ACC112 (cell line): ENCODE results near the gene RNH1.

Experiments
- H2AFZ ChIP-seq: fragments of 200-600 bp; sonication (generic); one replicate; pipeline ENCODE4 v1.6.0; 2017; ENCODE audit warnings: antibody characterized with exemption, low read length; ENCODE audit not compliant: unreplicated experiment
- H3K27ac ChIP-seq: fragments of 200-600 bp; sonication (generic); 2 replicates; pipeline ENCODE4 v1.5.1; 2014; ENCODE audit warnings: low read depth, mild to moderate bottlenecking, antibody characterized with exemption, low read length, moderate library complexity
- H3K27me3 ChIP-seq: fragments of 200-600 bp; sonication (generic); 2 replicates; pipeline ENCODE4 v1.6.1; 2014; ENCODE audit warnings: mild to moderate bottlenecking, antibody characterized with exemption, low read length, moderate library complexity, mixed read lengths; ENCODE audit not compliant: insufficient read depth
- H3K36me3 ChIP-seq: fragments of 200-600 bp; sonication (generic); 2 replicates; pipeline ENCODE4 v1.6.1; 2016; ENCODE audit warnings: mild to moderate bottlenecking, antibody characterized with exemption, low read length, moderate library complexity, mixed read lengths; ENCODE audit not compliant: insufficient read depth
- H3K4me1 ChIP-seq: fragments of 200-600 bp; sonication (generic); one replicate; pipeline ENCODE4 v1.6.1; 2016; ENCODE audit warnings: low read length, mixed read lengths; ENCODE audit not compliant: insufficient read depth, unreplicated experiment, control insufficient read depth
- H3K4me3 ChIP-seq: fragments of 200-600 bp; sonication (generic); 2 replicates; pipeline ENCODE4 v1.5.1; 2014; ENCODE audit warnings: mild to moderate bottlenecking, low read depth, low read length
- H3K79me2 ChIP-seq: fragments of 200-600 bp; sonication (generic); one replicate; pipeline ENCODE4 v1.6.0; 2016; ENCODE audit warnings: low read length; ENCODE audit not compliant: control insufficient read depth, unreplicated experiment, insufficient read depth

RNH1 gene

GRCh38 chr11:506995-507726, at the start of gene RNH1:
Gene RNH1 (minus strand): TSS chr11:507242. CDS start chr11:502162, 5,080 bp downstream.
- peak within 1 kb of the TSS; percentile 100 for H3K27ac ChIP-seq

GRCh38 chr11:555780-556661, 49.0 kb upstream of the RNH1 start:
- H3K4me1 ChIP-seq = peaks cover 4% of the 10 kb centered on the region
- H3K4me3 ChIP-seq = no peak overlapping the region
- H2AFZ ChIP-seq = no peak overlapping the region
- no peak overlapping the region for H3K27ac ChIP-seq
- peaks cover 43% of the 10 kb centered on the region for H3K27me3 ChIP-seq
- no peaks in the 10 kb centered on the region for H3K36me3 ChIP-seq
- no peaks in the 10 kb centered on the region for H3K79me2 ChIP-seq

More at GRCh38 chr11:506995-507726, at the start of gene RNH1:
- H3K27me3 ChIP-seq = no peaks in the 10 kb centered on the region
- peaks cover 16% of the 10 kb centered on the region for H3K4me1 ChIP-seq
- H3K36me3 ChIP-seq = peaks cover 5% of the 10 kb centered on the region; the same call in 1 of the 2 replicates
- H3K4me3 ChIP-seq = peak within 1 kb of the TSS; percentile 99
- H2AFZ ChIP-seq = peak within 1 kb of the TSS; percentile 72
- peaks cover 51% of the 10 kb centered on the region for H3K79me2 ChIP-seq

GRCh38 chr11:555227-555779, 48.3 kb upstream of the RNH1 start:
- peaks cover 4% of the 10 kb centered on the region for H3K4me1 ChIP-seq

GRCh38 chr11:554428-555226, 47.6 kb upstream of the RNH1 start:
- H3K36me3 ChIP-seq = no peaks in the 10 kb centered on the region
- H3K79me2 ChIP-seq = no peaks in the 10 kb centered on the region
- H2AFZ ChIP-seq = no peak overlapping the region
- H3K27me3 ChIP-seq = peaks cover 43% of the 10 kb centered on the region
- peak overlapping the region; percentile 25; the same call in 1 of the 2 replicates for H3K4me3 ChIP-seq
- H3K27ac ChIP-seq = no peak overlapping the region
- peaks cover 4% of the 10 kb centered on the region for H3K4me1 ChIP-seq

More at GRCh38 chr11:555227-555779, 48.3 kb upstream of the RNH1 start:
- Histone ChIP-seq H3K4me3 (no peak overlapping the region), H3K27me3 (peaks cover 43% of the 10 kb centered on the region), H3K36me3 (no peaks in the 10 kb centered on the region), H3K27ac (no peak overlapping the region), H2AFZ (no peak overlapping the region), H3K79me2 (no peaks in the 10 kb centered on the region)

- peaks cover 43% of the 10 kb centered on the region for H3K27me3 ChIP-seq
- no peaks in the 10 kb centered on the region for H3K79me2 ChIP-seq
- H3K4me1 ChIP-seq = peaks cover 4% of the 10 kb centered on the region
- no peak overlapping the region for H2AFZ ChIP-seq
- H3K36me3 ChIP-seq = no peaks in the 10 kb centered on the region
- H3K4me3 ChIP-seq = no peak overlapping the region
- H3K27ac ChIP-seq = no peak overlapping the region
Observed at GRCh38 chr11:553988-554340, 46.9 kb upstream of the RNH1 start.

- Histone ChIP-seq H3K36me3 (no peaks in the 10 kb centered on the region), H2AFZ (no peak overlapping the region), H3K4me1 (peaks cover 4% of the 10 kb centered on the region), H3K27ac (no peak overlapping the region), H3K79me2 (no peaks in the 10 kb centered on the region), H3K27me3 (peaks cover 41% of the 10 kb centered on the region), H3K4me3 (no peak overlapping the region)
Observed at GRCh38 chr11:553083-553987, 46.3 kb upstream of the RNH1 start.

GRCh38 chr11:551596-551995, 44.6 kb upstream of the RNH1 start:
- Histone ChIP-seq H3K79me2 (no peaks in the 10 kb centered on the region), H3K36me3 (no peaks in the 10 kb centered on the region), H3K27ac (no peak overlapping the region), H2AFZ (no peak overlapping the region), H3K4me3 (no peak overlapping the region), H3K27me3 (peaks cover 24% of the 10 kb centered on the region), H3K4me1 (peaks cover 4% of the 10 kb centered on the region)

GRCh38 chr11:551131-551530, 44.1 kb upstream of the RNH1 start:
- H3K27me3 ChIP-seq = peaks cover 19% of the 10 kb centered on the region; the same call in 1 of the 2 replicates

GRCh38 chr11:550746-551085, 43.7 kb upstream of the RNH1 start:
- H2AFZ ChIP-seq = no peak overlapping the region
- H3K4me3 ChIP-seq = no peak overlapping the region
- H3K27me3 ChIP-seq = peaks cover 15% of the 10 kb centered on the region; the same call in 1 of the 2 replicates
- peaks cover 4% of the 10 kb centered on the region for H3K4me1 ChIP-seq
- H3K36me3 ChIP-seq = no peaks in the 10 kb centered on the region
- H3K27ac ChIP-seq = no peak overlapping the region
- no peaks in the 10 kb centered on the region for H3K79me2 ChIP-seq

More at GRCh38 chr11:551131-551530, 44.1 kb upstream of the RNH1 start:
- H3K4me1 ChIP-seq = peaks cover 4% of the 10 kb centered on the region
- no peak overlapping the region for H2AFZ ChIP-seq
- H3K79me2 ChIP-seq = no peaks in the 10 kb centered on the region
- no peak overlapping the region for H3K27ac ChIP-seq
- H3K4me3 ChIP-seq = no peak overlapping the region
- H3K36me3 ChIP-seq = no peaks in the 10 kb centered on the region
